C4-2B (cell line): Measurements from ENCODE around the gene ETV3.

ENCODE experiments used
- H3K27ac ChIP-seq: fragments of 450-650 bp; 2 replicates; pipeline ENCODE4 v1.5.1; 2017
- CTCF ChIP-seq: fragments of 450-650 bp; conservative IDR thresholded peaks from 2 replicates; pipeline ENCODE4 v1.5.1; 2017; ENCODE audit warnings: mild to moderate bottlenecking
- ZFX ChIP-seq: fragments of 450-650 bp; IDR thresholded peaks from 2 replicates; pipeline ENCODE4 v1.6.1; 2017

Gene ETV3

GRCh38 chr1:157096881-157097280 lies 41.3 kb downstream of the ETV3 start:
- no peak for TF ChIP-seq ZFX
- H3K27ac ChIP-seq: no peak overlapping the region

GRCh38 chr1:157095551-157095950 lies 42.6 kb downstream of the ETV3 start:
- H3K27ac ChIP-seq: no peak overlapping the region
- TF ChIP-seq ZFX (no peak), CTCF (no peak)

DNA sequence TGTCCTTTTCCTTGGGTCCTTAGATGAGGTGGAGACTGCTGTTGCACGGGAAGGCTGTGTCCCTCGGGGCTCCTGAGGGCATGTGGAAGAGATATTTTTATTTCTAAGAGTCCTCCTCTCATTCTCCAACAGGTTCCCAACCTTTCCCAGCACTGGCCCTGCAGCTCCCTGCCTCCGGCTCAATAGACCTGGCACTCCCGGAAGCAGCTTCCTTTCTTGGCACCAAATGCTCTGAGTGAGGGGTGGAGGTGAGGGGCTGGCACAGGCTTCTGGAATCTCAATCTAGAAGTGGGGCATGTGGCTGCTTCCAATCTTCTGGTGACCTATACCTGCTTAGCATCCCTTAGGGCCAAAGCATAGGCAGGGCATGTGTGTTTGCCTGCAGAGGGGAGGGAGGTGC lies 43.1 kb downstream of the ETV3 start:
- H3K27ac ChIP-seq: no peak overlapping the region
- TF ChIP-seq ZFX: no peak
- TF ChIP-seq CTCF: no peak

DNA sequence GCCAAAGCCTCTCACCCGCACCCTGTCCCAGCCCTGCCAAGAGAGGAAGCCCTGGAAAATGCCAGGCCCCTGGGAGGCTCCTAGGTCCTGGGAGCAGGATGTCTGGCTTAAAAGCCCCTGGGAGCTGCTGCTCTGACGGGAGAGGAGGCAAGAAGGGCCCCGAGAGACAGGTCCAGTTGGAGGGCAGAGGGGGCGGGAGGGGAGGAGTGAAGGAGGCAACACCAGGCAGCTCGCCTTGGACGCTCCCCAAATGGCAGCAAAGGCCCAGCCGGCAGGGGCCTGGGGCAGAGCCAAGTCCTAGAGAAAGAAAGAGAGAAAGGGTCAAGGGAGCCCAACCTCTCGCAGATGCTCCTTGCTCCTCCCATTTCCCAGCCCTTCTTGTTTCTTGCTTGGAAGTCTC lies 45.4 kb downstream of the ETV3 start:
- TF ChIP-seq CTCF (no peak), ZFX (no peak)
- no peak overlapping the region for H3K27ac ChIP-seq

DNA sequence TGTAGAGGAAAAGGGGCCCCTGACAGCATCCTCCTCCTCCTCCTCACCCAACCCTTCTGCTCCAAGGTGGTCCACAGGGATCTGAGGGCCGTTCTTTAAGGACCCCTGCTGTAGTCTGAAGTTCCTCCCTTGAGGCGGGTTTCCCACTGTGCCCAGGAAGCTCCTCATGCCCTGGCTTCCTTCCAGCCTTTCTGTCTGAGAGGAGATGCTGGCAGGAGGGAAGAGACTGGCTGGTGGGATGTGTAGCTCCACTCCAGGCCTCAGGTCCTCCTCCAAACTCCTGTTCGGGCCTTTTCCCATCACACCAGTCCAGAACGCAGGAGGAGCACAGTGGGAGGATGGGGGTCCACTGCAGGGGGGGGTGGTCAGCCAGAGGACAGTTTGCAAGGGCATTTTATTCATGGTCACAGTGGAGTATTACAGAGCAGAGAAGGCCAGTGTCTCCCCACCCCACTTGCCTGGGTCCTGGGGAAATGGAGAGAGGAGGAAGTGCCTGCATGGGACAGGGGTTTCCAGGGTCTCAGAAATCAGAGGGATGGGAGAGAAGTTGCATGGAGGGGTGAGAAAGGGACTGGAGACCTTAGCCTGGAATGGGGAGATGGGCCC lies 46.4 kb downstream of the ETV3 start:
- TF ChIP-seq CTCF (no peak), ZFX (no peak)
- H3K27ac ChIP-seq: no peak overlapping the region

DNA sequence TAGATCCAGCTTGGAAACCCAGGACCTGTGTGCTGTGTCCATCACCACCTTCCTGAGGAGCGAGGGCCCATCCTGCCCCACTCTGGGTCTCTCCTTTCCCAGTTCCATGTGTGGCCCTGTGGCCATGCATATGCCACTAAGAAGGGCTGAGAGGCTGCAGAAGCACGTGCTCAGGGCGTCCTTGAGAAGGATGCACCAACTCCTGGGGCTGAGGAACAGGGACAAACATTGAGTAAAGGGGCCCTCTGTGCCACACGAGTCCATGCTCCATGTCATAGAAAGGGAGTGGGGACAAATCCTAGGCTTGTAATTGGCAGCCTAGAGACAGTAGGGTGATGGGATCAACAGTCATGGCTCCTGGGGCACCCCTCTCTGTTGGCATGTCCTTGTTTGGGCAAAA lies 47.0 kb downstream of the ETV3 start:
- TF ChIP-seq CTCF (no peak), ZFX (no peak)

GRCh38 chr1:157090771-157091170 lies 47.4 kb downstream of the ETV3 start:
- no peak overlapping the region for H3K27ac ChIP-seq
- TF ChIP-seq CTCF: no peak
- TF ChIP-seq ZFX: no peak

More for the DNA sequence above, 47.0 kb downstream of the ETV3 start:
- H3K27ac ChIP-seq: no peak overlapping the region

DNA sequence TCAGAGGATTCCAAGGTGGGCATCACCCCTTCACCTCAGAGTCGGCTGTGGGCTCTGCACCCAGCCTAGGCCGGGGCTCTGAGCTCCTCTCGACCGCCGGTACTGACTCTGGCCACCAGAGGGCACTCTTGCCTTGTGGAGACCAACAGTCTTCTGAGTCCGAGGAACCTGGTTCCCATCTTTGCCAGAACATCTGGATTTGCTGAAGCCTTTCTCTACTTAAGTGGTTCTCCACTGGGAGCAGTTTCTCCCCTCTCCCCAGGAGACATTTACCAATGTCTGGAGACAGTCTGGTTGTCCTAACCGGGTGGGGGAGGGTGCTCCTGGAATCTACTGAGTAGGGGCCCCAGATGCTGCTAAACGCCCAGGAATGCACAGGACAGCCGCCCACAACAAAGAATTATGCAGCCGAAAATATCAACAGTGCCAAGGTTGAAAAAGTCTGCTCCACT lies 48.0 kb downstream of the ETV3 start:
- TF ChIP-seq CTCF (peak; percentile 96), ZFX (no peak)
- H3K27ac ChIP-seq: no peak overlapping the region
